Body of pancreas (tissue), 4 donors: ENCODE data around the gene ABCF1. TPM values are rescaled to one million over a fixed set of nuclear protein-coding genes. Genes with fewer than 3 reads are reported as not detected.

ENCODE experiments used
- ATAC-seq: fragments of 150-250 bp; one replicate; pipeline ENCODE4 v1.9.1; 2016
- DNase-seq, 4 donors: peaks; one replicate each; pipeline ENCODE4 v3.0.0-alpha.2; 2019
- H3K27ac ChIP-seq, 4 donors: fragments of 200-600 bp; sonication (generic); 1 replicate in 3 of 4; 2 replicates in 1 of 4; pipeline versions ENCODE4 v1.5.1 to v1.6.1; 2016 to 2019; ENCODE audit warnings: mild to moderate bottlenecking in 1 of 4, mixed read lengths in 1 of 4, moderate library complexity in 1 of 4
- H3K27me3 ChIP-seq, 2 donors: fragments of 200-600 bp; sonication (generic); one replicate each; pipeline ENCODE4 v1.6.0; 2016; ENCODE audit warnings: mild to moderate bottlenecking in 1 of 2
- H3K36me3 ChIP-seq, 2 donors: fragments of 200-600 bp; sonication (generic); replicated peaks in 1 of 2; 2 replicates each; pipeline ENCODE4 v1.5.1; 2016; ENCODE audit warnings: low read depth in 2 of 2; ENCODE audit not compliant: insufficient read depth in 1 of 2
- H3K4me1 ChIP-seq: fragments of 200-600 bp; sonication (generic); one replicate; pipeline ENCODE4 v1.6.0; 2016
- H3K4me3 ChIP-seq, 2 donors: fragments of 200-600 bp; sonication (generic); 1 replicate in 1 of 2; 2 replicates in 1 of 2; pipeline ENCODE4 v1.5.1; 2016 to 2019
- H3K9me3 ChIP-seq, 3 donors: fragments of 200-600 bp; sonication (generic); 1 replicate in 2 of 3; 2 replicates in 1 of 3; pipeline ENCODE4 v1.5.1; 2016
- POLR2A ChIP-seq, 3 donors: fragments of 450-650 bp; IDR thresholded peaks; one replicate each; pipeline ENCODE4 v1.6.1; 2016; ENCODE audit warnings: antibody characterized with exemption in 3 of 3, mild to moderate bottlenecking in 2 of 3
- WGBS, 2 donors: methylation state at CpG; one replicate each; pipeline ENCODE4 v1.1.5; 2017; 5-methylcytosine and 5-hydroxymethylcytosine counted together
- intact Hi-C: fragments of 100-400 bp; cut with DNase I; formaldehyde crosslinking; loops from one replicate; pipeline ENCODE4 v1.15.1; 2023
- total RNA-seq, 2 donors: library from RNA; depleted of rRNA; stranded (reverse); fragments of >200 nt; gene quantifications; one replicate each; pipeline ENCODE4 v1.1.0, GENCODE V29; 2016
- TF ChIP-seq, protein P1 (sequence below), 7 experiments: fragments of 450-650 bp in 4 of 7; fragments of 200-600 bp in 3 of 7; sonication (generic) in 3 of 7; IDR thresholded peaks; one replicate each; pipeline ENCODE4 v1.5.1; 2016 to 2019; ENCODE audit warnings: antibody characterized with exemption in 7 of 7

The ABCF1 gene
- total RNA-seq, 2 donors from 2014 or later = 27.0 to 37.6 TPM

DNA sequence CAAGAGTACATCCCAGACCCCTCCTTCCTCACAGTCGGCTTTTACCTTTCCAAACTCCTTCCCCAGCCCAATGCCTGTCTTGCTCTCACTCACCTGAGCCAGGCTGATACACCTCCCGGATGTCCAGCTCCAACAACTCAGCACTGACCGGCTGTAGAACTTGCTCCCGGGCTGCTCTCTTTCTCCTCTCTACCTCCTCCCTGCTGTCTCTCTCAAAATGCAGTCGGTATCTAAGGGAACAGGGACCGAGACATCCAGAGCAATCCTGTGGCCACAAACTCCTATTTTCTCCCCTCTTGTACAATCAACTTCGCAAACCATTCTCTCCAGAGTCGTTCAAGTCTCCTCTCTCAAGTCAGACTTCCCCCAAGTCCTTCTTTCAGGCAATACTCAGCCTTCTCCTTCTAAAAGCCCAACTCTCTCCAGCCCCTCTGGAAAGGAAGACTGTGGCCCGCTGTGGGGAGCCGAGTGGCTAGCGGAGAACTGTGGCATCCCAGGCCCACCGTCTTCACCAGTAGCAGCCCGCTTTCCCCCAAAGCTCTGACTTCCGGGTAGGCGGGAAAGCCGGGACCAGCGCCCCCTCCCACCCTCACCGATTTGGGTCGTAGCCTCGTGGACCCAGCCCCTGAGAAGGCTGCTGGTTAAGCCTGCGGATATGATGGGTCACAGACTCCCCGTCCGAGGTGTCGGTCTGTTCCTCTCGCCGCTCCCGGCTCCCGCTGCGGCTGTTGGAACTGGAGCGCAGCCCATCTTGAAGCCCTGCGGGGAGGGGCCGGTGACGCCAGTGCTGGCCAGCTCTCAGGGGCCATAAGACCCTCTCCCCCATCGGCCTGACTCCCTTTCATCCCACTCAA, 16.1 kb upstream of the ABCF1 start:
- Histone ChIP-seq H3K4me3 (peak overlapping the region; percentile 58 to 64), H3K9me3 (no peaks in the 10 kb centered on the region), H3K36me3 (peaks cover 0 to 11% of the 10 kb centered on the region in 2 donors), H3K27ac (peak overlapping the region; percentile 85 to 96 (median 94)), H3K27me3 (no peaks in the 10 kb centered on the region), H3K4me1 (peaks cover 27% of the 10 kb centered on the region)
- WGBS, 2 donors = 12 to 20% methylated on average over 21 to 34 of the region's 34 CpGs
- DNase-seq (peak; percentile 27 to 57 (median 52)), ATAC-seq (no peak)
- TF ChIP-seq, protein P1, sequence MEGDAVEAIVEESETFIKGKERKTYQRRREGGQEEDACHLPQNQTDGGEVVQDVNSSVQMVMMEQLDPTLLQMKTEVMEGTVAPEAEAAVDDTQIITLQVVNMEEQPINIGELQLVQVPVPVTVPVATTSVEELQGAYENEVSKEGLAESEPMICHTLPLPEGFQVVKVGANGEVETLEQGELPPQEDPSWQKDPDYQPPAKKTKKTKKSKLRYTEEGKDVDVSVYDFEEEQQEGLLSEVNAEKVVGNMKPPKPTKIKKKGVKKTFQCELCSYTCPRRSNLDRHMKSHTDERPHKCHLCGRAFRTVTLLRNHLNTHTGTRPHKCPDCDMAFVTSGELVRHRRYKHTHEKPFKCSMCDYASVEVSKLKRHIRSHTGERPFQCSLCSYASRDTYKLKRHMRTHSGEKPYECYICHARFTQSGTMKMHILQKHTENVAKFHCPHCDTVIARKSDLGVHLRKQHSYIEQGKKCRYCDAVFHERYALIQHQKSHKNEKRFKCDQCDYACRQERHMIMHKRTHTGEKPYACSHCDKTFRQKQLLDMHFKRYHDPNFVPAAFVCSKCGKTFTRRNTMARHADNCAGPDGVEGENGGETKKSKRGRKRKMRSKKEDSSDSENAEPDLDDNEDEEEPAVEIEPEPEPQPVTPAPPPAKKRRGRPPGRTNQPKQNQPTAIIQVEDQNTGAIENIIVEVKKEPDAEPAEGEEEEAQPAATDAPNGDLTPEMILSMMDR (IDR thresholded peaks at IDR 0.05) = no peak
- TF ChIP-seq POLR2A (IDR thresholded peaks at IDR 0.05) = no peak
- intact Hi-C loops = no loop called here

DNA sequence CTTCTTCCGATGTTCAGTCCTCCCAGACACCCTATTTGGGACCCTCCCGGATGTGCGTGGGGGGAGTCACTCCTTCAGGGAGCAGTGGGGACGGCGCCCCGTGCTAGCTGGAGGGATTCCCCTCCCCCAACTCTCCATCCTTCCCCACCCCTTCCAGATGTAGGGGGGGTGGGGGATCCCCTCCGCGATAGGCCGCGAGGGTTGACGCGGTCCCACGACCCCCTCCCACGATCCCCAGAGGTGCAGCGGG, 15.5 kb upstream of the ABCF1 start:
- H3K9me3 ChIP-seq = no peaks in the 10 kb centered on the region
- H3K27me3 ChIP-seq = no peaks in the 10 kb centered on the region
- intact Hi-C loops = no loop called here
- TF ChIP-seq, protein P1 (IDR thresholded peaks at IDR 0.05) = no peak
- TF ChIP-seq POLR2A (IDR thresholded peaks at IDR 0.05) = no peak
- ATAC-seq = peak; percentile 0
- WGBS, 2 donors = 0 to 3% methylated on average over 8 to 15 of the region's 15 CpGs
- peaks cover 27% of the 10 kb centered on the region for H3K4me1 ChIP-seq
- peak overlapping the region; percentile 85 to 96 (median 94) for H3K27ac ChIP-seq
- H3K36me3 ChIP-seq = peaks cover 0 to 11% of the 10 kb centered on the region in 2 donors
- DNase-seq = no peak
- peak overlapping the region; percentile 58 to 64 for H3K4me3 ChIP-seq

DNA sequence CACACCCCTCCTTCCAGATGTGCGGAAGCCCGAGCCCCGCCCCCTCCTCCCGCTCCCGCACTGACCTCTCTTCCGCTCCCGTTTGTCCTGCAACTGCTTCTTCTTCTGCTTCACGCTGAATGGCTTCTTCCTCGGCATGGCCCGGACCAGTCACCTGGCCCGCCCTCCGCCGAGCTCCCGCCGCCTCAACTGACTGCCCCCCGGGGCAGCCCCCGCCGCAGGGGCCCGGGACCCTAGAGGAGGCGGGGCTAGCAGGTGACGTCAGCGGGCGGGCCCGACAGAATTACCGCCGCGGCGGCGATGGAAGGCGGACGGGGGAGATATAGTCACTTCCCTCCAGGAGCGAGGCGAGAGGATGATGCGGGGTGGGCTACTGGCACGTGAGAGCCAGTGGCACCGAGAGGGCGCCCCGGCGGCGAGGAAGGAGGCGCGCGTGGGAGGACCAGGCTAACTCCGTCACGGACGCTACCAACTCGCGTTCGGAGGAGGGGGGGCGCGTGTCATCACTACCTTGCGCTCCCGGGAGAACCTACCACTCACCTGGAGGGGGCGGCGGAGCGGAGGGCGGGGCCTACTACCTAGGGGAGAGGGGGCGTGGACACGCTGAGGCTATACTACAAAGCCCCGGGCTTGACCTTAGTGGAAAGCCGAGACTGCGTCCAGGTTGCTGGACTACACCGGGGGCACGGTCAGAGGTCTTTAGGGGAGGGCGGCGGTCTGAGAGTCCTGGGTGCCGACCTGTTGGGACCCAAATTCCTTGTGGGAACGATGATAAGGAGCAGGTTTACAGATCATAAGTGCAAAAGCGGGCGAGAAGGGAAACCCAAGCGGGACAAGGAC, 15.0 kb upstream of the ABCF1 start, which contains the start of gene GNL1:
TSS of gene GNL1 (minus strand) at position 424 of the 840 bp plus-strand sequence. CDS start at position 138, 286 bp downstream.
- TF ChIP-seq POLR2A (IDR thresholded peaks at IDR 0.05) = peak; percentile 48 to 82 (median 75)
- TF ChIP-seq, protein P1 (IDR thresholded peaks at IDR 0.05) = peak in 3 of 7 experiments; percentile 25 to 30 (median 27)
- Histone ChIP-seq H3K9me3 (no peaks in the 10 kb centered on the region), H3K27me3 (no peaks in the 10 kb centered on the region), H3K36me3 (peaks cover 0 to 11% of the 10 kb centered on the region in 2 donors), H3K4me3 (peak within 1 kb of the TSS; percentile 58 to 64), H3K4me1 (peaks cover 27% of the 10 kb centered on the region), H3K27ac (peak within 1 kb of the TSS; percentile 85 to 96 (median 94))
- peak; percentile 93 for ATAC-seq
- intact Hi-C loops = no loop called here
- DNase-seq = peak; percentile 97 to 98 (median 98)
- WGBS, 2 donors = 0 to 1% methylated on average over 42 to 71 of the region's 71 CpGs

DNA sequence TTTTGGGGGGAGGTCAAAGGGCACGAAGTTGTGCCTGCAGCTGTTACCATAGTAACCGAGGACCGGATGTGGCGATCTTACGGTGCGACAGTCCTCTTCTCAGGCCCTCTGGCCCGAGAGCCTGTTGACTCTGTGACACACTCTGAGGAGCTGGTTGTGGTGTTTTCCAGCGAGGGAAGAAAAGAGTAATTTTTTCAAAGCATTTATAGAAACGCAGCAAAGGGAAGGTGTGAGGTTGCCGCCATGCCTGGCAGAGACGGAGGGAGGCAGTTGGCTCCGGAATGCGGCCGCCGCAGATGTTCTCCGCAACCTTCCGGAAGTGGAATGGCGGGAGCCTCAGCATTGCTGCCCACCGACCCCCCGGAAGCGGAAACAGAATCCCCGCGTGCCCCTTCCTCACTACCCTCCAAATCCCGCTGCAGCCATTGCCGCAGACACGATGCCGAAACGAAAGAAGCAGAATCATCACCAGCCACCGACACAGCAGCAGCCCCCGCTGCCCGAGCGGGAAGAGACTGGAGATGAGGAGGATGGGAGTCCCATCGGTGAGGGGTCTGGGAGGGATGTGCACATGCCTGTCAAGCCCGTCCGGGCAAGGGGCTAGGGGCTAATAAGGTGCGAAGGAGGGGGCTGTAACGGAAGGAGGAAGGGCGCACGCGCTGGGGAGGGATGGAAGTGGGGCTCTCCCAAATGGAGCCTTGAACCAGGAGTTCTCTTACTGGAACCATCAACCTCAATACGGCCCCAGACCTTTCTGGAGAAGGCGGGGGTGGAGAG, 14.1 kb upstream of the ABCF1 start, which contains the start of gene PRR3:
TSS of gene PRR3 (plus strand) at position 390 of the 777 bp plus-strand sequence. CDS start at position 440, 50 bp downstream.
- intact Hi-C loops = no loop called here
- peak within 1 kb of the TSS; percentile 85 to 96 (median 94) for H3K27ac ChIP-seq
- H3K4me3 ChIP-seq = peak within 1 kb of the TSS; percentile 58 to 64
- no peaks in the 10 kb centered on the region for H3K27me3 ChIP-seq
- TF ChIP-seq, protein P1 (IDR thresholded peaks at IDR 0.05) = no peak
- TF ChIP-seq POLR2A (IDR thresholded peaks at IDR 0.05) = peak in 2 of 3 donors; percentile 74 to 79
- H3K36me3 ChIP-seq = peaks cover 0 to 11% of the 10 kb centered on the region in 2 donors
- H3K9me3 ChIP-seq = no peaks in the 10 kb centered on the region
- ATAC-seq (peak; percentile 80), DNase-seq (peak; percentile 86 to 95 (median 90))
- peaks cover 27% of the 10 kb centered on the region for H3K4me1 ChIP-seq
- 0% methylated on average over 28 to 42 of the region's 42 CpGs for WGBS, 2 donors
